Keratinocyte (primary cell): ENCODE results near the gene YTHDF1. TPM values are rescaled to one million over a fixed set of nuclear protein-coding genes. Genes with fewer than 3 reads are reported as not detected.

Experiments used
- DNase-seq: peaks from one replicate; pipeline ENCODE4 v3.0.0-alpha.2; 2011; ENCODE audit warnings: low read depth, missing footprints, low spot score
- FAIRE-seq: peaks from 2 replicates; lab custom pipeline; 2011; peaks lifted over from hg19 to GRCh38; lab: Jason Lieb, UNC
- H2AFZ ChIP-seq: 2 replicates; pipeline ENCODE4 v1.6.0; 2012; ENCODE audit warnings: low read length, control low read depth, inconsistent platforms; ENCODE audit not compliant: control insufficient read depth
- H3K27ac ChIP-seq: 2 replicates; pipeline ENCODE4 v1.5.1; 2011; ENCODE audit warnings: low read length; ENCODE audit not compliant: control insufficient read depth, insufficient read depth
- H3K27me3 ChIP-seq: 3 replicates; pipeline ENCODE4 v1.6.0; 2011; ENCODE audit warnings: low read length; ENCODE audit not compliant: control insufficient read depth, insufficient read depth; ENCODE audit errors: extremely low read depth
- H3K36me3 ChIP-seq, 2 experiments: 2 replicates in 1 of 2; 3 replicates in 1 of 2; pipeline ENCODE4 v1.5.1; 2011; ENCODE audit warnings: low read length in 2 of 2, mild to moderate bottlenecking in 1 of 2; ENCODE audit not compliant: control insufficient read depth in 2 of 2, insufficient read depth in 2 of 2; ENCODE audit errors: extremely low read depth in 1 of 2
- H3K4me1 ChIP-seq: 3 replicates; pipeline ENCODE4 v1.5.1; 2011; ENCODE audit warnings: low read length; ENCODE audit not compliant: control insufficient read depth, insufficient read depth; ENCODE audit errors: extremely low read depth
- H3K4me2 ChIP-seq: 3 replicates; pipeline ENCODE4 v1.6.0; 2011; ENCODE audit warnings: low read depth, low read length; ENCODE audit not compliant: control insufficient read depth, insufficient read depth; ENCODE audit errors: extremely low read depth
- H3K4me3 ChIP-seq, 3 experiments: fragments of 200-600 bp in 1 of 3; sonication (generic) in 1 of 3; 2 replicates in 2 of 3; 3 replicates in 1 of 3; pipeline ENCODE4 v1.5.1; 2011 to 2016; ENCODE audit warnings: low read length in 3 of 3, mild to moderate bottlenecking in 3 of 3, control low read depth in 2 of 3, inconsistent platforms in 1 of 3, low read depth in 1 of 3, mixed read lengths in 1 of 3, mixed run types in 1 of 3, moderate library complexity in 1 of 3; ENCODE audit not compliant: control insufficient read depth in 2 of 3, insufficient read depth in 2 of 3; ENCODE audit errors: extremely low read depth in 1 of 3
- H3K79me2 ChIP-seq: 2 replicates; pipeline ENCODE4 v1.6.0; 2012; ENCODE audit warnings: low read length; ENCODE audit not compliant: control insufficient read depth, insufficient read depth
- H3K9ac ChIP-seq: 3 replicates; pipeline ENCODE4 v1.6.0; 2011; ENCODE audit warnings: low read length; ENCODE audit not compliant: control insufficient read depth, insufficient read depth; ENCODE audit errors: extremely low read depth
- H3K9me1 ChIP-seq: 3 replicates; pipeline ENCODE4 v1.6.0; 2011; ENCODE audit warnings: low read length; ENCODE audit not compliant: control insufficient read depth, insufficient read depth; ENCODE audit errors: extremely low read depth
- H3K9me3 ChIP-seq: 2 replicates; pipeline ENCODE4 v1.5.1; 2012; ENCODE audit warnings: low read depth, low read length; ENCODE audit not compliant: control insufficient read depth
- H4K20me1 ChIP-seq: 3 replicates; pipeline ENCODE4 v1.6.0; 2011; ENCODE audit warnings: low read length; ENCODE audit not compliant: control insufficient read depth, insufficient read depth; ENCODE audit errors: extremely low read depth
- EZH2 ChIP-seq: IDR thresholded peaks from one replicate; pipeline ENCODE4 v1.6.1; 2012; ENCODE audit warnings: inconsistent platforms, mild to moderate bottlenecking, low read length, moderate library complexity
- dilution Hi-C: fragments of 300-500 bp; cut with MboI; formaldehyde crosslinking; loops from one replicate; pipeline ENCODE4 v1.7.0; 2020; ENCODE audit warnings: low sequenced_read_pairs; ENCODE audit not compliant: extremely low pct_ligation_motif_present
- polyA plus RNA-seq, 5 experiments: library from polyadenylated mRNA; depleted of rRNA in 3 of 5; stranded (reverse) in 3 of 5; stranded (forward) in 1 of 5; unstranded in 1 of 5; fragments of >200 nt; gene quantifications; 1 replicate in 1 of 5; 2 replicates in 3 of 5; 3 replicates in 1 of 5; pipeline versions ENCODE4 v1.2.1 to v1.2.3, GENCODE V29; 2011 to 2012; ENCODE audit warnings: missing spikeins in 2 of 5, low read depth in 1 of 5, low replicate concordance in 1 of 5
- TF ChIP-seq, protein P1 (sequence below), 3 experiments: IDR thresholded peaks in 1 of 3; conservative IDR thresholded peaks in 1 of 3; optimal IDR thresholded peaks in 1 of 3; 2 replicates in 2 of 3; 3 replicates in 1 of 3; pipeline versions ENCODE3 to v1.5.1; 2011; ENCODE audit warnings: low read length in 3 of 3, mild to moderate bottlenecking in 3 of 3, moderate library complexity in 2 of 3, control low read depth in 1 of 3, inconsistent platforms in 1 of 3; ENCODE audit not compliant: insufficient read depth in 2 of 3; ENCODE audit errors: extremely low read depth in 1 of 3

YTHDF1 gene
- polyA plus RNA-seq, 1 donor (not counting 4 experiments of a cell fraction or from before 2014, with no cell fraction given), result 26.4 TPM

DNA sequence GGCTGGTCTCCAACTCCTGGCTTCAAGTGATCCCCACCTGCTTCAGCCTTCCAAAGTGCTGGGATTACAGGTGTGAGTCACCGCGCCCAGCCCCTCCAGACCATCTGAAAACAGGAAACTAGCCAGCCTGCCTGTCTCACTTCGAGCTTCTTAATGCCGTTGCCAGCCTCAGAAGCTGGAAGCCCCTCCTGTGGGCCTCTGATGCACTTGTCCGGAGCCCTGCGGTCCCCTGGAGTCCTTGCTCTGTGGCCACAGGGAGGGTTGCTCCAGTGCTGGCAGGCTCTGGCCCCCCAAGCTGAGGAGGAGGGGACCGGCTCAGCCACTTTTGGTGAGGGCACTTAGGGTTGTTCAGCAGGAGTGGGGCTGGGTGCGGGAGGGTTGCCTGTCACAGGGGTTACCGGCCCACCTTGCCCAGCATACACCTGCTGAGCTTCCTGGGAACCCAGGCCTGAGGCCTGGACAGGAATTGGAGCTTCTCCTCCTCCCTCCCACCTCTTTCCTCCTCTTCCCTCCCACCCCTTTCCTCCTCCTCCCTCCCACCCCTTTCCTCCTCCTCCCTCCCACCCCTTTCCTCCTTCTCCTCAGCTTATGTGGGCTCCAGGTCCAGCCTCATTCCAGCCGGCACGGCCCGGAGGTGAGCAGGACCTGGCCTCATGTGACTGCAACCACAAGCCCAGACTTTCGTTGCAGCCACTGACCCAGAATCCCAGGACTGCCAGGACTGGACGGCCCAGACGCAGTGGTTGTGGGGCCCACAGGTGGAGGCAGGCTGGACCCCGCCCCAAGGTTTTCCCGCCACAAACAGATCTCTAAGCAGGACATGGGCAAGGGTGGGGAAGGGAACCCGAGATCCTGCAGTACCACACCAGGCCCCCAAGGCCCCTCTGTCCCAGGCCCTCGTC, 10.4 kb upstream of the YTHDF1 start:
- FAIRE-seq (no peak), DNase-seq (no peak)
- H3K4me3 ChIP-seq, result no peak overlapping the region
- H3K4me1 ChIP-seq, result no peaks in the 10 kb centered on the region
- no peaks in the 10 kb centered on the region for H3K9me3 ChIP-seq
- no peak for TF ChIP-seq EZH2
- TF ChIP-seq, protein P1, sequence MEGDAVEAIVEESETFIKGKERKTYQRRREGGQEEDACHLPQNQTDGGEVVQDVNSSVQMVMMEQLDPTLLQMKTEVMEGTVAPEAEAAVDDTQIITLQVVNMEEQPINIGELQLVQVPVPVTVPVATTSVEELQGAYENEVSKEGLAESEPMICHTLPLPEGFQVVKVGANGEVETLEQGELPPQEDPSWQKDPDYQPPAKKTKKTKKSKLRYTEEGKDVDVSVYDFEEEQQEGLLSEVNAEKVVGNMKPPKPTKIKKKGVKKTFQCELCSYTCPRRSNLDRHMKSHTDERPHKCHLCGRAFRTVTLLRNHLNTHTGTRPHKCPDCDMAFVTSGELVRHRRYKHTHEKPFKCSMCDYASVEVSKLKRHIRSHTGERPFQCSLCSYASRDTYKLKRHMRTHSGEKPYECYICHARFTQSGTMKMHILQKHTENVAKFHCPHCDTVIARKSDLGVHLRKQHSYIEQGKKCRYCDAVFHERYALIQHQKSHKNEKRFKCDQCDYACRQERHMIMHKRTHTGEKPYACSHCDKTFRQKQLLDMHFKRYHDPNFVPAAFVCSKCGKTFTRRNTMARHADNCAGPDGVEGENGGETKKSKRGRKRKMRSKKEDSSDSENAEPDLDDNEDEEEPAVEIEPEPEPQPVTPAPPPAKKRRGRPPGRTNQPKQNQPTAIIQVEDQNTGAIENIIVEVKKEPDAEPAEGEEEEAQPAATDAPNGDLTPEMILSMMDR (optimal IDR thresholded peaks at IDR 0.05 in 1 of 3, IDR thresholded peaks at IDR 0.05 in 1 of 3, conservative IDR thresholded peaks at IDR 0.05 in 1 of 3; ENCODE audit: extremely low read depth in 1 of 3, insufficient read depth in 2 of 3, low read length in 3 of 3), result no peak
- no peaks in the 10 kb centered on the region for H3K79me2 ChIP-seq
- H2AFZ ChIP-seq, result no peak overlapping the region
- no peaks in the 10 kb centered on the region for H3K9me1 ChIP-seq
- H3K27ac ChIP-seq, result no peak overlapping the region
- H4K20me1 ChIP-seq, result no peaks in the 10 kb centered on the region
- no peaks in the 10 kb centered on the region for H3K36me3 ChIP-seq
- H3K4me2 ChIP-seq, result no peak overlapping the region
- H3K27me3 ChIP-seq, result peaks cover 18% of the 10 kb centered on the region
- dilution Hi-C loops, result loop anchor here (10.0 kb wide), 1 partner anchor 59 kb away; no protein-coding TSS in a partner anchor
- no peak overlapping the region for H3K9ac ChIP-seq

DNA sequence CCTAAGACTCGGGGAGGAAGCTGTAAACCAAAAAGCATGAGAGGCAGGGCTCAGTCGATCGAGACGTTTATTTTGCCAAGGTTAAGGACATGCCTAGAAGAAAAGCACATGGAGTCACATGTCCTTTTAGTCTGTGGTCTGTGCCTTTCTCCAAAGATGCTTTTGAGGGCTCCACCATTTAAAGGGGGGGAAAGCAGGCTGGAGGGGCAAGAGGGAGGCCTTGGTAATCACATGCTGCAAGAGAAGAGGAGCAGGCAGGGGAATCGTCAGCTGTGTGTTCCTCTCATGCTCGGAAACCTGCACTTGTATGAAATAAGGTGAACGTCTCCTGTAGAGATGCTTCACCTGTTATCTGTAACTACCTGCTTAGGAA, 9.1 kb upstream of the YTHDF1 start:
- FAIRE-seq (no peak), DNase-seq (no peak)
- Histone ChIP-seq H3K9me3 (no peaks in the 10 kb centered on the region), H3K4me3 (no peak overlapping the region), H3K9ac (no peak overlapping the region), H3K4me2 (no peak overlapping the region), H3K36me3 (no peaks in the 10 kb centered on the region), H3K27me3 (peaks cover 18% of the 10 kb centered on the region), H4K20me1 (no peaks in the 10 kb centered on the region), H3K9me1 (no peaks in the 10 kb centered on the region), H3K27ac (no peak overlapping the region), H2AFZ (no peak overlapping the region), H3K4me1 (no peaks in the 10 kb centered on the region), H3K79me2 (no peaks in the 10 kb centered on the region)
- dilution Hi-C loops, result loop anchor here (10.0 kb wide), 1 partner anchor 60 kb away; no protein-coding TSS in a partner anchor
- no peak for TF ChIP-seq EZH2
- TF ChIP-seq, protein P1 (optimal IDR thresholded peaks at IDR 0.05 in 1 of 3, IDR thresholded peaks at IDR 0.05 in 1 of 3, conservative IDR thresholded peaks at IDR 0.05 in 1 of 3; ENCODE audit: extremely low read depth in 1 of 3, insufficient read depth in 2 of 3, low read length in 3 of 3), result no peak
